PC-3 (cell line): Measurements from ENCODE around the gene MAPK8IP2. TPM values are rescaled to one million over a fixed set of nuclear protein-coding genes. Genes with fewer than 3 reads are reported as not detected.
A peak's percentile ranks its signal among the peaks of the same experiment; 100 is the strongest.

ENCODE experiments used
- ATAC-seq: fragments of 200-7000 bp; cut with Tn5 transposase; 2 replicates; pipeline ENCODE4 v1.9.1; 2020; ENCODE audit warnings: mild to moderate bottlenecking, moderate library complexity
- BruUV-seq: library from RNA; stranded (reverse); fragments of 400-500 nt; replicated peaks from 2 replicates; lab custom pipeline; 2021; lab: Mats Ljungman, UMichigan
- CTCF ChIA-PET: fragments of 300-600 bp; sonication (Branson Sonifier 250); formaldehyde crosslinking; loops from one replicate; lab custom pipeline; 2022; ENCODE audit warnings: antibody characterized with exemption; lab: Charles Lee
- POLR2A ChIA-PET: fragments of 300-600 bp; sonication (Branson Sonifier 250); formaldehyde crosslinking; loops from one replicate; lab custom pipeline; 2022; ENCODE audit warnings: antibody characterized with exemption; ENCODE audit not compliant: unreplicated experiment; lab: Charles Lee
- DNase-seq: peaks from one replicate; pipeline ENCODE4 v3.0.0-alpha.2; 2015
- H2AFZ ChIP-seq: fragments of 300-600 bp; sonication (generic); 2 replicates; pipeline ENCODE4 v1.6.0; 2016; ENCODE audit warnings: antibody characterized with exemption, low read length
- H3F3A ChIP-seq: fragments of 300-600 bp; sonication (generic); one replicate; pipeline ENCODE4 v1.6.0; 2017; ENCODE audit warnings: antibody characterized with exemption, low read length, control low read depth, mild to moderate bottlenecking; ENCODE audit not compliant: unreplicated experiment
- H3K27ac ChIP-seq: fragments of 300-600 bp; sonication (generic); 2 replicates; pipeline ENCODE4 v1.5.1; 2016; ENCODE audit warnings: mild to moderate bottlenecking, low read length
- H3K27me3 ChIP-seq: fragments of 300-600 bp; sonication (generic); 2 replicates; pipeline ENCODE4 v1.6.1; 2016; ENCODE audit warnings: low read length, mixed read lengths
- H3K36me3 ChIP-seq: fragments of 300-600 bp; sonication (generic); 2 replicates; pipeline ENCODE4 v1.6.1; 2016; ENCODE audit warnings: low read depth, mixed run types, low read length, mixed read lengths
- H3K4me1 ChIP-seq: fragments of 300-600 bp; sonication (generic); 2 replicates; pipeline ENCODE4 v1.5.1; 2016; ENCODE audit warnings: low read length; ENCODE audit not compliant: insufficient read depth
- H3K4me2 ChIP-seq: fragments of 300-600 bp; sonication (generic); 2 replicates; pipeline ENCODE4 v1.6.0; 2016; ENCODE audit warnings: low read length
- H3K4me3 ChIP-seq: fragments of 300-600 bp; sonication (generic); 2 replicates; pipeline ENCODE4 v1.5.1; 2016; ENCODE audit warnings: mild to moderate bottlenecking, low read length, mixed read lengths
- H3K79me2 ChIP-seq: fragments of 300-600 bp; sonication (generic); 2 replicates; pipeline ENCODE4 v1.6.1; 2017; ENCODE audit warnings: low read length, mixed read lengths
- H3K9ac ChIP-seq: fragments of 300-600 bp; sonication (generic); 2 replicates; pipeline ENCODE4 v1.6.0; 2016; ENCODE audit warnings: mild to moderate bottlenecking, low read length
- H3K9me2 ChIP-seq: fragments of 300-600 bp; sonication (generic); replicated peaks from 2 replicates; pipeline ENCODE4 v1.6.1; 2016; ENCODE audit warnings: mixed run types, low read length, mixed read lengths
- H3K9me3 ChIP-seq: fragments of 300-600 bp; sonication (generic); 2 replicates; pipeline ENCODE4 v1.6.1; 2016; ENCODE audit warnings: low read length, mixed read lengths
- H4K20me1 ChIP-seq: fragments of 300-600 bp; sonication (generic); 2 replicates; pipeline ENCODE4 v1.6.1; 2016; ENCODE audit warnings: low read length, mixed read lengths
- EZH2 ChIP-seq: fragments of 300-600 bp; sonication (generic); IDR thresholded peaks from one replicate; pipeline ENCODE4 v1.6.1; 2017; ENCODE audit warnings: antibody characterized with exemption, mild to moderate bottlenecking, low read length; ENCODE audit not compliant: unreplicated experiment
- EZH2phosphoT487 ChIP-seq: fragments of 300-600 bp; sonication (generic); IDR thresholded peaks from 2 replicates; pipeline ENCODE4 v1.6.1; 2018; ENCODE audit warnings: mild to moderate bottlenecking, antibody characterized with exemption, low read length, borderline replicate concordance
- intact Hi-C: fragments of 100-400 bp; cut with micrococcal nuclease; formaldehyde crosslinking; loops from 2 replicates; pipeline ENCODE4 v1.9.0; 2023
- total RNA-seq: library from RNA; depleted of rRNA; stranded (reverse); fragments of >200 nt; gene quantifications from 2 replicates; pipeline ENCODE4 v1.2.3, GENCODE V29; 2014
- TF ChIP-seq, protein P1 (sequence below): fragments of 300-600 bp; sonication (generic); conservative IDR thresholded peaks from 2 replicates; pipeline ENCODE4 v1.5.1; 2017; ENCODE audit warnings: antibody characterized with exemption, low read depth, mild to moderate bottlenecking, low read length

MAPK8IP2 gene
- total RNA-seq, 1 experiment from 2014 or later, result 1.5 TPM

DNA sequence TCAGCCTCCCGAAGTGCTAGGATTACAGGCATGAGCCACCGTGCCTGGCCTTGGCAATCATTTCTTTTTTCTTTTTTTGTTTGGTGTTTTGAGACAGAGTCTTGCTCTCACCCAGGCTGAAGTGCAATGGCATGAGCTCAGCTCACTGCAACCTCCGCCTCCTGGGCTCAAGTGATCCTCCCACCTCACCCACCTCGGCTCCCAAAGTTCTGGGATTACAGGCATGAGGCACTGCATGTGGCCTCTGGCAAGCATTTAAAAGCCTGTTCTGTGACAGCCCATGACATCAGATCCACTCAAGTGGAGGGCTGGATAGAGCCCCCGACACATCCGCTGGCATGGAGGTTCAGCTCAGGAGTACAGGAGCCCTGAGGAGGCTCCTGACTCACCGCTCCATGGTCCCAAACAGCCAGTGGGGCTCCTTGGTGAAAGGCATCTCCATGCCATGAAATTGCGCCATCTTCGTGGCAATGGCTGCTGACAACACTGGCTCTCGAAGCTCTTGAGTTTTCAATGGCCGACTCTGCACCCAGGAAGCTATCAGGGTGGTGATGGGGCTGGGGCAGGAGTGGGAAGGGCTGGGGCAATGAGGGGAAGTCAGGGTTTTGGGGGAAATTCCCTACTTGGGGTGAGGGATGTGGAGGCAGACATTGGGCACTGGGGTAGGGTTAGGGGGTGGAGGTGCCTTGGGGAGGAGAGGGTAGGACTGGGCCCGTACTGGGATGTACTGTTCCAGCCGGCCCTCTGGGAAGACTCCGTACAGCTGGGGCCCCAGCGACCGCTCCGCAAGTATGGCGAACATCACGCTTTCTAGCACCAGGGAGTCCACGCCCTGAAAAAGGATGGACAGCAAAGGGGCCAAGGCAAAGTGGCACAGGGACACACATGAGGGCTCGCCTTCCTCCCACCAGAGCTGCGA is 19.3 kb upstream of the MAPK8IP2 start:
- Histone ChIP-seq H3K27ac (no peak overlapping the region), H3K9me3 (no peaks in the 10 kb centered on the region), H3K9ac (peak overlapping the region; percentile 97), H3K27me3 (no peaks in the 10 kb centered on the region), H3K9me2 (no peaks in the 10 kb centered on the region), H3K36me3 (no peaks in the 10 kb centered on the region), H3K79me2 (peaks cover 18% of the 10 kb centered on the region), H3K4me1 (peaks cover 5% of the 10 kb centered on the region), H3F3A (no peaks in the 10 kb centered on the region), H3K4me2 (peak overlapping the region; percentile 84), H4K20me1 (no peaks in the 10 kb centered on the region), H3K4me3 (peak overlapping the region; percentile 77), H2AFZ (peak overlapping the region; percentile 97; the same call in 1 of the 2 replicates)
- TF ChIP-seq EZH2phosphoT487 (no peak), EZH2 (no peak)
- TF ChIP-seq, protein P1, sequence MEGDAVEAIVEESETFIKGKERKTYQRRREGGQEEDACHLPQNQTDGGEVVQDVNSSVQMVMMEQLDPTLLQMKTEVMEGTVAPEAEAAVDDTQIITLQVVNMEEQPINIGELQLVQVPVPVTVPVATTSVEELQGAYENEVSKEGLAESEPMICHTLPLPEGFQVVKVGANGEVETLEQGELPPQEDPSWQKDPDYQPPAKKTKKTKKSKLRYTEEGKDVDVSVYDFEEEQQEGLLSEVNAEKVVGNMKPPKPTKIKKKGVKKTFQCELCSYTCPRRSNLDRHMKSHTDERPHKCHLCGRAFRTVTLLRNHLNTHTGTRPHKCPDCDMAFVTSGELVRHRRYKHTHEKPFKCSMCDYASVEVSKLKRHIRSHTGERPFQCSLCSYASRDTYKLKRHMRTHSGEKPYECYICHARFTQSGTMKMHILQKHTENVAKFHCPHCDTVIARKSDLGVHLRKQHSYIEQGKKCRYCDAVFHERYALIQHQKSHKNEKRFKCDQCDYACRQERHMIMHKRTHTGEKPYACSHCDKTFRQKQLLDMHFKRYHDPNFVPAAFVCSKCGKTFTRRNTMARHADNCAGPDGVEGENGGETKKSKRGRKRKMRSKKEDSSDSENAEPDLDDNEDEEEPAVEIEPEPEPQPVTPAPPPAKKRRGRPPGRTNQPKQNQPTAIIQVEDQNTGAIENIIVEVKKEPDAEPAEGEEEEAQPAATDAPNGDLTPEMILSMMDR, result no peak
- ATAC-seq (no peak), DNase-seq (no peak)
- ChIA-PET POLR2A (no interaction called here), CTCF (no interaction called here)
- BruUV-seq, result TSS peak; percentile 48
- intact Hi-C loops, result loop anchor here (5.0 kb wide), 1 partner anchor 111 kb away; no protein-coding TSS in a partner anchor

DNA sequence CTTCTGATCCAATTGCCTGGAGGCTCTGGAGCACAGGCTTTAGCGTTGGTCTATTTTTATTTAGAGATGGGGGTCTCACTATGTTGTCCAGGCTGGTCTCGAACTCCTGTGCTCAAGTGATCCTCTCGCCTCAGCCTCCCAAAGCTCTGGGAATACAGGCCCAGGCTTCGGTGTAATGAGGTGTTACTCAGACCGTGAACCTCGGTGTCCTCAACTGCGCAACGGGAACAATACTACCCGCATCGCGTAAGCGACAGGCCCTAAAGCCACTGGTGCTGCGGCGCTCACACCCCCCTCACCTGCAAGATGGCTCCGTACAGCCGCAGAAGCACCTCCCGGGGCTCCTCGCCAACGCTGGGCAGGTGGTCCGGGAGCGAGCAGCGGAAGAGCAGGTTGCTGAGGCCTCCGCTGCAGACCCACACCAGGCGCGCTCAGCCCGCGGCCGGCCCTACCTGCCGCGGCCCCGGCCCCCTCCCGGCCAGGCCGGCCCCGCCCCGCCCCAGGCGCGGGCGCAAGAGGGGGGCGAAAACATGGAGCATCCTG is 18.6 kb upstream of the MAPK8IP2 start:
- Histone ChIP-seq H4K20me1 (no peaks in the 10 kb centered on the region), H3F3A (no peaks in the 10 kb centered on the region), H2AFZ (peak overlapping the region; percentile 97), H3K9ac (peak overlapping the region; percentile 97), H3K4me3 (peak overlapping the region; percentile 77), H3K9me3 (no peaks in the 10 kb centered on the region), H3K4me2 (peak overlapping the region; percentile 84), H3K9me2 (no peaks in the 10 kb centered on the region), H3K4me1 (peaks cover 5% of the 10 kb centered on the region), H3K27ac (peak overlapping the region; percentile 66), H3K36me3 (no peaks in the 10 kb centered on the region), H3K27me3 (no peaks in the 10 kb centered on the region), H3K79me2 (peaks cover 18% of the 10 kb centered on the region)
- TF ChIP-seq, protein P1, result no peak
- TF ChIP-seq EZH2phosphoT487 (no peak), EZH2 (no peak)
- no TSS peak for BruUV-seq
- no peak for DNase-seq
- intact Hi-C loops, result loop anchor here (2.0 to 5.0 kb wide), 2 partner anchors 49 to 110 kb away; no protein-coding TSS in a partner anchor
- POLR2A ChIA-PET, result no interaction called here
- ATAC-seq, result peak; percentile 31; the same call in 1 of the 2 replicates
- CTCF ChIA-PET, result no interaction called here
